Left lung (tissue), 10 donors: ENCODE results near the gene CSRP3. TPM values are rescaled to one million over a fixed set of nuclear protein-coding genes. Genes with fewer than 3 reads are reported as not detected.

Source experiments
- ATAC-seq: fragments of 200-7000 bp; cut with Tn5 transposase; one replicate; pipeline ENCODE4 v1.9.1; 2020; ENCODE audit warnings: moderate library complexity
- DNase-seq, 4 donors: peaks; one replicate each; pipeline ENCODE4 v3.0.0-alpha.2; 2013 to 2020
- H3K27ac ChIP-seq, 2 donors: fragments of 200-600 bp; sonication (generic) in 1 of 2; one replicate each; pipeline versions ENCODE4 v1.5.0 to v1.8.0; 2020 to 2021
- H3K27me3 ChIP-seq, 2 donors: fragments of 200-600 bp; sonication (generic) in 1 of 2; one replicate each; pipeline versions ENCODE4 v1.5.0 to v1.8.0; 2020 to 2021
- H3K36me3 ChIP-seq, 2 donors: fragments of 200-600 bp; sonication (generic) in 1 of 2; one replicate each; pipeline versions ENCODE4 v1.5.0 to v1.8.0; 2020 to 2021
- H3K4me1 ChIP-seq, 2 donors: fragments of 200-600 bp; one replicate each; pipeline ENCODE4 v1.8.0; 2021
- H3K4me3 ChIP-seq, 2 donors: fragments of 200-600 bp; sonication (generic) in 1 of 2; one replicate each; pipeline versions ENCODE4 v1.5.0 to v1.8.0; 2020 to 2021; ENCODE audit warnings: mild to moderate bottlenecking in 1 of 2
- H3K9me3 ChIP-seq, 2 donors: fragments of 200-600 bp; sonication (generic) in 1 of 2; one replicate each; pipeline versions ENCODE4 v1.5.0 to v1.8.0; 2020 to 2021
- CTCF ChIP-seq, 2 donors: fragments of 200-600 bp; sonication (generic) in 1 of 2; IDR thresholded peaks; one replicate each; pipeline versions ENCODE4 v1.5.0 to v1.8.0; 2021; ENCODE audit warnings: antibody characterized with exemption in 2 of 2
- intact Hi-C, 2 donors: fragments of 100-400 bp; cut with DNase I; formaldehyde crosslinking; loops; one replicate each; pipeline versions ENCODE4 v1.11.2 to v1.14.2; 2022
- polyA plus RNA-seq, 6 donors: library from polyadenylated mRNA; unstranded; fragments of 120-200 nt; gene quantifications; one replicate each; pipeline ENCODE4 v1.2.1, GENCODE V29; 2013; ENCODE audit not compliant: insufficient read length in 6 of 6
- total RNA-seq, 2 donors: library from RNA; stranded (reverse); fragmentation: NEBNext Ultra II Directional; extraction: Animal tissue kit (Norgen Biotek cat#: 25700); gene quantifications; one replicate each; pipeline ENCODE4 v1.2.1, GENCODE V29; 2021
- donor health status: DM: no; HTN: yes; CAD: no.
- donor health status: DM: no; HTN: no; CAD: no.

The CSRP3 gene
- total and polyA plus RNA-seq, 8 donors, result 0.23 to 1.4 (median 0.42) TPM; not detected in 1

GRCh38 chr11:19244621-19245020 is 42.8 kb upstream of the CSRP3 start:
- no peak for TF ChIP-seq CTCF (IDR thresholded peaks at IDR 0.05)
- no peak for ATAC-seq
- Histone ChIP-seq H3K36me3 (no peaks in the 10 kb centered on the region), H3K4me3 (no peak overlapping the region), H3K27me3 (peaks cover 15 to 44% of the 10 kb centered on the region in 2 donors), H3K27ac (no peak overlapping the region), H3K4me1 (peaks cover 15 to 44% of the 10 kb centered on the region in 2 donors), H3K9me3 (no peaks in the 10 kb centered on the region)
- no peak for DNase-seq
- intact Hi-C loops, result no loop called here

GRCh38 chr11:19244084-19244483 is 42.3 kb upstream of the CSRP3 start:
- H3K4me1 ChIP-seq, result peaks cover 15 to 46% of the 10 kb centered on the region in 2 donors
- DNase-seq (peak in 1 of 4 donors; percentile 64), ATAC-seq (no peak)
- no peak for TF ChIP-seq CTCF (IDR thresholded peaks at IDR 0.05)
- H3K36me3 ChIP-seq, result no peaks in the 10 kb centered on the region
- intact Hi-C loops, result no loop called here
- H3K27ac ChIP-seq, result no peak overlapping the region
- peaks cover 15 to 50% of the 10 kb centered on the region in 2 donors for H3K27me3 ChIP-seq
- H3K9me3 ChIP-seq, result no peaks in the 10 kb centered on the region
- H3K4me3 ChIP-seq, result no peak overlapping the region

DNA sequence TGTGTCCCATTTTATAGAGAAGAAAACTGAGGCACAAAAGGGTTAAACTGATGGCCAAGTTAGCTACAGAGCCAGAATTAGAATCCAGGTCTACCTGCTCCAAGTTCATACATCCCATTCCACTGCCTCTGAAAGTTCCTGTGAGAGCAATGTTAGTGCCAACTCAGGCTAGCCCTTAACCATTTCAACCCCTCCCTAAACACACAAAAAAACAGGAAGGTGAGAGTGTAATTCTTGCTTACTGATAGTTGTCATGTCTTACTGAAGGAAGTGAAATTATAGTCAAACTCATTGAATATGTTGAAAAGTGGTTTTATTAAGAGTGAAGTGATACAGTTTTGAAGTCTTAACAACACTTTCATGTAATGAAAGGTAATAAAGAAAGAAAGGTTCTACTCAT is 41.8 kb upstream of the CSRP3 start:
- DNase-seq (no peak), ATAC-seq (no peak)
- Histone ChIP-seq H3K27ac (no peak overlapping the region), H3K36me3 (no peaks in the 10 kb centered on the region), H3K9me3 (no peaks in the 10 kb centered on the region), H3K4me3 (no peak overlapping the region), H3K27me3 (peaks cover 15 to 55% of the 10 kb centered on the region in 2 donors), H3K4me1 (peaks cover 15 to 46% of the 10 kb centered on the region in 2 donors)
- intact Hi-C loops, result no loop called here
- no peak for TF ChIP-seq CTCF (IDR thresholded peaks at IDR 0.05)

- H3K27me3 ChIP-seq, result peaks cover 15 to 58% of the 10 kb centered on the region in 2 donors
- ATAC-seq (no peak), DNase-seq (no peak)
- intact Hi-C loops, result no loop called here
- H3K36me3 ChIP-seq, result no peaks in the 10 kb centered on the region
- H3K4me3 ChIP-seq, result no peak overlapping the region
- TF ChIP-seq CTCF (IDR thresholded peaks at IDR 0.05), result no peak
- no peaks in the 10 kb centered on the region for H3K9me3 ChIP-seq
- no peak overlapping the region for H3K27ac ChIP-seq
- H3K4me1 ChIP-seq, result peaks cover 15 to 46% of the 10 kb centered on the region in 2 donors
Observed at GRCh38 chr11:19243143-19243542, 41.4 kb upstream of the CSRP3 start.

GRCh38 chr11:19242179-19242932 is 40.6 kb upstream of the CSRP3 start:
- Histone ChIP-seq H3K27ac (no peak overlapping the region), H3K36me3 (no peaks in the 10 kb centered on the region), H3K4me3 (peak overlapping the region; percentile 59), H3K27me3 (peaks cover 15 to 58% of the 10 kb centered on the region in 2 donors), H3K9me3 (no peaks in the 10 kb centered on the region), H3K4me1 (peaks cover 15 to 46% of the 10 kb centered on the region in 2 donors)
- DNase-seq (peak in 1 of 4 donors; percentile 80), ATAC-seq (peak; percentile 4)
- TF ChIP-seq CTCF (IDR thresholded peaks at IDR 0.05), result no peak
- intact Hi-C loops, result no loop called here
